Caco-2 (cell line): ENCODE results near the gene FAM151A. TPM values are rescaled to one million over a fixed set of nuclear protein-coding genes. Genes with fewer than 3 reads are reported as not detected.

ENCODE experiments used
- BruUV-seq: library from RNA; stranded (reverse); fragments of 400-500 nt; replicated peaks from 2 replicates; lab custom pipeline; 2021; lab: Mats Ljungman, UMichigan
- CTCF ChIA-PET: fragments of 300-600 bp; sonication (Branson Sonifier 250); formaldehyde crosslinking; loops from one replicate; lab custom pipeline; 2022; ENCODE audit warnings: antibody characterized with exemption; lab: Charles Lee
- POLR2A ChIA-PET: fragments of 300-600 bp; sonication (Branson Sonifier 250); formaldehyde crosslinking; loops from one replicate; lab custom pipeline; 2022; ENCODE audit warnings: antibody characterized with exemption; lab: Charles Lee
- DNase-seq, 2 experiments: peaks; one replicate each; pipeline versions ENCODE4 v3.0.0 to v3.0.0-alpha.2; 2020 to 2022
- H3K27me3 ChIP-seq: replicated peaks from 2 replicates; pipeline ENCODE4 v1.6.0; 2011; ENCODE audit warnings: low read length; ENCODE audit not compliant: control insufficient read depth, insufficient read depth
- H3K36me3 ChIP-seq: 2 replicates; pipeline ENCODE4 v1.5.1; 2011; ENCODE audit warnings: low read length; ENCODE audit not compliant: control insufficient read depth, insufficient read depth
- H3K4me1 ChIP-seq: fragments of 250-450 bp; sonication (Bioruptor Pico); 2 replicates; pipeline ENCODE4 v1.5.1; 2020; ENCODE audit warnings: mild to moderate bottlenecking
- H3K4me3 ChIP-seq: 2 replicates; pipeline ENCODE4 v1.5.1; 2011; ENCODE audit warnings: low read depth, mild to moderate bottlenecking, control low read depth, low read length
- H3K9me3 ChIP-seq: fragments of 250-450 bp; sonication (Bioruptor Pico); 2 replicates; pipeline ENCODE4 v1.5.1; 2020; ENCODE audit warnings: mild to moderate bottlenecking, moderate library complexity
- H3K27ac Mint-ChIP-seq: one replicate; pipeline ENCODE4 v1.8.0; 2022; ENCODE audit warnings: mixed read lengths; ENCODE audit not compliant: unreplicated experiment
- H3K27me3 Mint-ChIP-seq: one replicate; pipeline ENCODE4 v1.8.0; 2022; ENCODE audit warnings: mixed read lengths; ENCODE audit not compliant: insufficient read depth, unreplicated experiment
- H3K36me3 Mint-ChIP-seq: one replicate; pipeline ENCODE4 v1.8.0; 2022; ENCODE audit warnings: mild to moderate bottlenecking, mixed read lengths; ENCODE audit not compliant: insufficient read depth, unreplicated experiment
- H3K4me1 Mint-ChIP-seq: one replicate; pipeline ENCODE4 v1.8.0; 2022; ENCODE audit warnings: low read depth, mixed read lengths; ENCODE audit not compliant: unreplicated experiment
- H3K4me3 Mint-ChIP-seq: one replicate; pipeline ENCODE4 v1.8.0; 2022; ENCODE audit warnings: mild to moderate bottlenecking, moderate library complexity, mixed read lengths; ENCODE audit not compliant: unreplicated experiment
- H3K9me3 Mint-ChIP-seq: one replicate; pipeline ENCODE4 v1.8.0; 2022; ENCODE audit warnings: mixed read lengths; ENCODE audit not compliant: unreplicated experiment
- intact Hi-C: fragments of 100-400 bp; cut with micrococcal nuclease; formaldehyde crosslinking; loops from one replicate; pipeline ENCODE4 v1.10.0; 2022; ENCODE audit not compliant: unreplicated experiment
- total RNA-seq: library from RNA; stranded (reverse); gene quantifications from 2 replicates; pipeline ENCODE4 v1.2.3, GENCODE V29; 2022
- TF ChIP-seq, protein P1 (sequence below), 2 experiments: fragments of 200-600 bp in 1 of 2; IDR thresholded peaks; 1 replicate in 1 of 2; 2 replicates in 1 of 2; pipeline versions ENCODE4 v1.5.1 to v1.8.0; 2011 to 2022; ENCODE audit warnings: antibody characterized with exemption in 1 of 2, control low read depth in 1 of 2, inconsistent platforms in 1 of 2, low read depth in 1 of 2, low read length in 1 of 2, mild to moderate bottlenecking in 1 of 2, moderate library complexity in 1 of 2; ENCODE audit not compliant: insufficient read depth in 1 of 2, severe bottlenecking in 1 of 2, unreplicated experiment in 1 of 2

The FAM151A gene
- total RNA-seq, 1 experiment from 2014 or later, result 22.3 TPM

DNA sequence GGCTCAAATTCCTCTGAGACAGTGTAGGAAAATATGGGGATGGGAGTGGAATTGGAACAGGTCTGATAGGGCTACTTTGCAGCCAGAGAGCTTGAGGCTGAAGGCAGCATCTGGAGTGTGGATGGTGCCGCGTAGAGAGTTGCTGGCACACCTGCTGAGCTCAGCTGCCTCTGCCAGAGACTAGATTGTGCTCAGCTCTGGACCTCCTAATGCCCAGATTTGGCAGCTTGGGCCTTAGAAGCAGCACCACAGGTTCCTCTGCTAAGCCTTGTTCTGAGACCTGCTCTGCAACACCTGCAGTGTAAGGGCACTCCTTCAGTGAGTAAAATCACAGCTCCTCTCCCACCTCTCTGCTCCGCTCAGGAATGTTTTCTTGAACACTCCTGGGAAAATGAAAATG is 52.0 kb downstream of the FAM151A start:
- Mint-ChIP-seq H3K27me3 (no peaks in the 10 kb centered on the region), H3K4me1 (peaks cover 11% of the 10 kb centered on the region), H3K4me3 (no peak overlapping the region), H3K36me3 (peaks cover 4% of the 10 kb centered on the region), H3K27ac (no peak overlapping the region), H3K9me3 (no peaks in the 10 kb centered on the region)
- Histone ChIP-seq H3K36me3 (no peaks in the 10 kb centered on the region), H3K27me3 (no peaks in the 10 kb centered on the region), H3K4me1 (no peaks in the 10 kb centered on the region), H3K9me3 (no peaks in the 10 kb centered on the region), H3K4me3 (no peak overlapping the region)
- intact Hi-C loops, result loop anchor here (10.0 kb wide), 1 partner anchor 73 kb away; the partner anchor contains the start of gene MROH7
- POLR2A ChIA-PET, result interaction anchor here (0.5 kb wide), 1 partner anchor 72 kb away, joined by 5 read pairs; no protein-coding TSS in a partner anchor
- BruUV-seq, result no TSS peak
- DNase-seq, result no peak
- TF ChIP-seq, protein P1, sequence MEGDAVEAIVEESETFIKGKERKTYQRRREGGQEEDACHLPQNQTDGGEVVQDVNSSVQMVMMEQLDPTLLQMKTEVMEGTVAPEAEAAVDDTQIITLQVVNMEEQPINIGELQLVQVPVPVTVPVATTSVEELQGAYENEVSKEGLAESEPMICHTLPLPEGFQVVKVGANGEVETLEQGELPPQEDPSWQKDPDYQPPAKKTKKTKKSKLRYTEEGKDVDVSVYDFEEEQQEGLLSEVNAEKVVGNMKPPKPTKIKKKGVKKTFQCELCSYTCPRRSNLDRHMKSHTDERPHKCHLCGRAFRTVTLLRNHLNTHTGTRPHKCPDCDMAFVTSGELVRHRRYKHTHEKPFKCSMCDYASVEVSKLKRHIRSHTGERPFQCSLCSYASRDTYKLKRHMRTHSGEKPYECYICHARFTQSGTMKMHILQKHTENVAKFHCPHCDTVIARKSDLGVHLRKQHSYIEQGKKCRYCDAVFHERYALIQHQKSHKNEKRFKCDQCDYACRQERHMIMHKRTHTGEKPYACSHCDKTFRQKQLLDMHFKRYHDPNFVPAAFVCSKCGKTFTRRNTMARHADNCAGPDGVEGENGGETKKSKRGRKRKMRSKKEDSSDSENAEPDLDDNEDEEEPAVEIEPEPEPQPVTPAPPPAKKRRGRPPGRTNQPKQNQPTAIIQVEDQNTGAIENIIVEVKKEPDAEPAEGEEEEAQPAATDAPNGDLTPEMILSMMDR (IDR thresholded peaks at IDR 0.05; ENCODE audit: insufficient read depth in 1 of 2, low read depth in 1 of 2, low read length in 1 of 2, severe bottlenecking in 1 of 2, unreplicated experiment in 1 of 2), result no peak
- CTCF ChIA-PET, result no interaction called here

DNA sequence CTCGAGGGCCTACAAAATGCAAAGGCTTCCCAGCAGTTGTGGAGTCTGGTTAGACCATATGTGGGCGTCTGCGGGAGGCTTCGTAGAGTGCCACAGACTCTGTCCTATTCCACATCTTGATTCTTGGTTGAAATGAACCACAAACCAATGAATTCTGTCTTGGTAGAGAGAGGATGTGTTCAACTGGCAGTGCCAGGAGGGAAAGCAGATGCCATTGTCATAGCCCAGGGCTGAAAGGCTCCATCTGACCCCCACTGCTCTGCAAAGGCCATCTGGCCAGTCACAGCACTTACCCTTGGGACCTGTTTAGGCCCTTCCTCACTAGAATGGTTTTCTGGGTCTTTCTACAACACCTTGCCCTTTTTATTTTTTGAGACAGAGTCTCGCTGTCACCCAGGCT is 53.2 kb downstream of the FAM151A start:
- H3K4me3 Mint-ChIP-seq, result no peak overlapping the region
- H3K27ac Mint-ChIP-seq, result no peak overlapping the region
- H3K4me3 ChIP-seq, result no peak overlapping the region
- H3K36me3 Mint-ChIP-seq, result peaks cover 4% of the 10 kb centered on the region
- no peaks in the 10 kb centered on the region for H3K9me3 ChIP-seq
- ChIA-PET POLR2A (no interaction called here), CTCF (interaction anchor here (0.6 kb wide), 1 partner anchor 16 kb away, joined by 4 read pairs; no protein-coding TSS in a partner anchor)
- no peak for DNase-seq
- H3K9me3 Mint-ChIP-seq, result no peaks in the 10 kb centered on the region
- peaks cover 7% of the 10 kb centered on the region for H3K4me1 ChIP-seq
- H3K36me3 ChIP-seq, result no peaks in the 10 kb centered on the region
- intact Hi-C loops, result loop anchor here (10.0 kb wide), 1 partner anchor 75 kb away; the partner anchor contains the start of gene MROH7
- TF ChIP-seq, protein P1 (IDR thresholded peaks at IDR 0.05; ENCODE audit: insufficient read depth in 1 of 2, low read depth in 1 of 2, low read length in 1 of 2, severe bottlenecking in 1 of 2, unreplicated experiment in 1 of 2), result no peak
- no TSS peak for BruUV-seq
- H3K27me3 ChIP-seq, result no peaks in the 10 kb centered on the region
- no peaks in the 10 kb centered on the region for H3K27me3 Mint-ChIP-seq
- H3K4me1 Mint-ChIP-seq, result peaks cover 11% of the 10 kb centered on the region

DNA sequence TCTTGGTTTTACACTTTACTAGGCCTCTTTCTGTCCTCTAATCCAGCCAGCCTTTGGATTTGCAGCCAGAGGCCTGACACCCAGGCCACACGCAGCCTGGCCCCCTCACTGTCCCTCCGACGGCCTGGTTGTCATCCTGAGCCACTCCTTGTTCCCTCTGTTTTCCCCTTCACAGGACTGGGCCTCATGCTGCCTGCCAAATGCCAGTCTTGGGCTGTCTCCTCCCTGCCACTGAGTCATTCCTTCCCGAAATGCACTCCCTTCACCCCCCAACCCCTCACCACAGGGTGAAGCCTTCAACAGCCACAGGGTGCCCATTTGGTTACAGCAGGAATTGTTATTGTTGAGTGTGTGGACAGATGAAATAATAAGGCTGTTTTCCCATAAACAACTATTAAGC is 54.0 kb downstream of the FAM151A start:
- H3K36me3 ChIP-seq, result no peaks in the 10 kb centered on the region
- no peak overlapping the region for H3K4me3 Mint-ChIP-seq
- no peak overlapping the region for H3K4me3 ChIP-seq
- peaks cover 14% of the 10 kb centered on the region for H3K4me1 ChIP-seq
- CTCF ChIA-PET, result no interaction called here
- POLR2A ChIA-PET, result no interaction called here
- peaks cover 4% of the 10 kb centered on the region for H3K36me3 Mint-ChIP-seq
- intact Hi-C loops, result no loop called here
- H3K9me3 Mint-ChIP-seq, result no peaks in the 10 kb centered on the region
- H3K4me1 Mint-ChIP-seq, result peaks cover 11% of the 10 kb centered on the region
- no peak overlapping the region for H3K27ac Mint-ChIP-seq
- H3K27me3 Mint-ChIP-seq, result no peaks in the 10 kb centered on the region
- H3K27me3 ChIP-seq, result no peaks in the 10 kb centered on the region
- no peaks in the 10 kb centered on the region for H3K9me3 ChIP-seq
- TF ChIP-seq, protein P1 (IDR thresholded peaks at IDR 0.05; ENCODE audit: insufficient read depth in 1 of 2, low read depth in 1 of 2, low read length in 1 of 2, severe bottlenecking in 1 of 2, unreplicated experiment in 1 of 2), result no peak
- no TSS peak for BruUV-seq
- DNase-seq, result no peak
